Tibial nerve (tissue), 4 donors: ENCODE results near the gene ACTR1A.

Experiments used
- CTCF ChIP-seq, 5 experiments: fragments of 200-600 bp in 3 of 5; fragments of 450-650 bp in 2 of 5; sonication (generic) in 3 of 5; IDR thresholded peaks; one replicate each; pipeline ENCODE4 v1.5.1; 2016 to 2019; ENCODE audit warnings: antibody characterized with exemption in 5 of 5, mild to moderate bottlenecking in 3 of 5, moderate library complexity in 2 of 5
- EP300 ChIP-seq, 2 donors: sonication (generic); formaldehyde crosslinking; IDR thresholded peaks; one replicate each; pipeline ENCODE4 v1.6.1; 2017; ENCODE audit warnings: antibody characterized with exemption in 2 of 2, mild to moderate bottlenecking in 1 of 2
- POLR2A ChIP-seq, 2 donors: fragments of 450-650 bp; IDR thresholded peaks; one replicate each; pipeline ENCODE4 v1.6.1; 2017; ENCODE audit warnings: antibody characterized with exemption in 2 of 2, mild to moderate bottlenecking in 2 of 2, moderate library complexity in 2 of 2

GRCh38 chr10:102462512-102463054 is 39.9 kb downstream of the ACTR1A start:
- TF ChIP-seq POLR2A (IDR thresholded peaks at IDR 0.05) (no peak), CTCF (IDR thresholded peaks at IDR 0.05) (no peak), EP300 (IDR thresholded peaks at IDR 0.05) (no peak)
